Measurements from ENCODE around the gene EFCC1.

The EFCC1 gene

GRCh38 chr3:129032716-129033115, 31.6 kb downstream of the EFCC1 start:
- DNase-seq (ENCODE audit: low spot score) = no peak

GRCh38 chr3:129033151-129033550, 32.0 kb downstream of the EFCC1 start:
- no peak for DNase-seq (ENCODE audit: low spot score)

- no peak for DNase-seq (ENCODE audit: low spot score)
These were observed 32.7 kb downstream of the EFCC1 start for GRCh38 chr3:129033633-129034321.

DNA sequence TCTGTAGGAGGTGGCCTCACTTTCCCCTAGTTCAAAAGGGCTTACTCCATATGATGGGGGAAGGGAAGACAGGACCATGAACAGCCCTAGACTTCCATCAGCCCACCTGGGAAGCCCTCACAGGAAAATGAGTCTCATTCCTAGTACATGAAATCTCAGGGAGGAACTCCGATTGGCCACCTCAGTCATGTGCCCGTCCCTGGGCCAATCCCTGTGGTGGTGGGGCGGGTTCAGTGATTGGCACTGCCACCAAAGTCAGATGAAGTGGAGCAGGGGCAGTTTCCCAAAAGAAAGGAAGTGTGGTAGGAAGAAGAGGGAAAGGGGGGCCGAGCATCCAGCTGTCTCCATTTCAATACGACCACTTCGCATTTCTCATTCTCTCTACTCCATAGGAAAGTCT, 33.5 kb downstream of the EFCC1 start:
- no peak for DNase-seq (ENCODE audit: low spot score)

- no peak for DNase-seq (ENCODE audit: low spot score)
These were observed 34.5 kb downstream of the EFCC1 start for GRCh38 chr3:129035360-129036221.

- DNase-seq (ENCODE audit: low spot score) = no peak
These were observed 35.4 kb downstream of the EFCC1 start for GRCh38 chr3:129036222-129037092.

GRCh38 chr3:129037093-129037419, 36.0 kb downstream of the EFCC1 start:
- no peak for DNase-seq (ENCODE audit: low spot score)

DNA sequence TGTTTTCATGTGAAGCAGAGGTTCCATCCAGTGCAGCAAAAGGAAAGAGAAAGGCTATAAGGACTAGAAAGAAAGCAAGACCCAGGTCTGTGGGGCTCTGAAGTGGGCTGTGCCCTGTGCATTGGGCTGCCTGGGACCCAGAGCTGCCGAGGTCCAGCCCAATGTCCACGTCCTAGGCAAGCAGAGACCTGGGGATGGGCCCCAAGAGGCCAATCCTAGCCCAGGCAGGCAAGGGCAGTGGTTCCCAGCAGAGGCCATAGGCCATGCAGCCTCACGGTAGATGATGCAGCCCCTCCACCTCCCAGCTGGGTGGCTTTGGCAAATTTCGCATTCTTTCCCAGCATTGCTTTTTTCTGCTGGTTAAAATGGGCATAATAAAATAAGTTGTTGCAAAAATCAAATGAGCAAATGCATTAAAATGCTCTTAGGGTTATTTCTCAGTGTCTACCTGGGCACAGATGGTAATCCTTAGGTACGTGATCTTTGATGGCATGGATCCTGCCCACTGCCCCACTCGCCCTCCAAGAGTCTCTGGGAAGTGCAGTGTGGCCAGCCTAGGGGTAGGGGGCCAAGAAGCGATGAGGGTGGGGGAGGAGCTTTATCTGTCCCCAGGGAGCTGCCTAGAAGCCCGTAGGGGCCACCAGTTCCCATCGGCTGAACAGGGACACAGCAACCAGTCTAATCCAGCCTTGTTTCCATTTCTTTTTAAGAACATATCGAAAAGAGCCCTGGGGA, 37.2 kb downstream of the EFCC1 start:
- DNase-seq (ENCODE audit: low spot score) = no peak

DNA sequence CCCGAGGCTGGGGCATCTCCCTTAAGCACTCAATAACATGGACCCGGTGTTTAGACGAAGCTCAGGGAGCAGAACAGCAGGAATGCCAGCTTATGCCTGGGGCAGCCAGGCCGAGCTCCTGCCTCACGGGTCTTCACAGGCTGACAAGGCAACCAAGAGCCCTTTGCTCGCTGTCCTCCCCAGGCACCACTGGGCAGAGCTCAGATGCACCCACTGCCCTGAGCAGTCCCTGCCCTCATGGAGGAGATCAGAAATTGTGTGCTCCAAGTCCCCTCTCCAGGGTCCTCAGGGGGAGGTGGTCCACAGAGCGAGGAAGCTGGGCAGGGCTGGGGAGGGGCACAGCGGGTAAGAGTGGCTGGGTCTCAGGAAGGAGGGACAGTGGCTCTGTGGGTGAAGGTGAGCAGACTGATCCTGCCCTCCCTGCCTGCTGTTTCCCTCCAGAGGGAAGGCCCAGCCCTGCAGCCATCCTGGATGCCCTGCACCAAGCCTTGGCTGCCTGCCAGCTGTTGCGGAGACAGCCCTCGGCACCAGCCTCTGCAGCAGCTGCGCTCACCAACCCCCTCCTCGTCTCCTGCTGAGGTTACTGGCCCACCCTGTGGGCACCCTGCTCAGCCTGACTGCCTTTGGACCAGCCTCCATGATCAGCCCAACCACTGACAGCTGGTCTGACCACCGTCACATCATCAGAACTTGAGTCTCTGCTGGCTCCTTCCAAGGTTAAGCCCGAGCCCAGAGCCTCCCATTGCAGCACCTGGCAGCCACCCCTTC, 38.4 kb downstream of the EFCC1 start:
- DNase-seq (ENCODE audit: low spot score) = no peak

DNA sequence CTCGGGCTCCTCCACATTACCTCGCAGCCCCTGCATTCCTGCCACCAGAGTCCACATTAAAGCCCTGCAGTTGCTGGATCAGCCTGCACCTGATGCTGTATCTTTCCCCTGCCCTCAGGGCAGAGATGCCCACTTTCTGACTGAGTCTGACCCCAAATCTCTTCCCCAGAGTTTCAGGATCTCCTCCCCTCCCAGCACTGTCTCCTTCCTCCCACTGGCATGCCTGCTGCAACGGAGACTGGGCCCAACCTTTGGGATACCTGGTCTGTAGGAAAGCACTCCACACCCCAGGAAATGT, 38.9 kb downstream of the EFCC1 start:
- DNase-seq (ENCODE audit: low spot score) = no peak

GRCh38 chr3:129040579-129041300, 39.6 kb downstream of the EFCC1 start:
- no peak for DNase-seq (ENCODE audit: low spot score)

DNA sequence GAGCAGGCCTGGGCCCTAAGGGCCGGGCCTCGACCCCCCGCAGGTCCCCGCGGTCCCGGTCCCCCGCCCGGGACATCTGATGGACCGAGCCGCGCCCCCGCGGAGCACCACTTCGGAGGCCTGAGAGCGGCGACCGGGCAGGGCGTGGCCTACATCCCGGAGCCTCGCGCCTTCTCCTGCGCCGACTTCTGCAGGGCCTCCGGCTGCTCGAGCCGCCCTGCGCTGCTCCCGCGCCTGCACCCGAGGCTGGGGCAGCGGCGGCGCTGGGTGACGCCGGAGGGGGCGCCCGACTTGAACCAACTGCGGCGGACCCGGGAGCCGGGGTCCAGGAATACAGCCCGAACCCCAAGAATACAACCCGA, 44.6 kb downstream of the EFCC1 start:
- DNase-seq (ENCODE audit: low spot score) = peak; percentile 18

DNA sequence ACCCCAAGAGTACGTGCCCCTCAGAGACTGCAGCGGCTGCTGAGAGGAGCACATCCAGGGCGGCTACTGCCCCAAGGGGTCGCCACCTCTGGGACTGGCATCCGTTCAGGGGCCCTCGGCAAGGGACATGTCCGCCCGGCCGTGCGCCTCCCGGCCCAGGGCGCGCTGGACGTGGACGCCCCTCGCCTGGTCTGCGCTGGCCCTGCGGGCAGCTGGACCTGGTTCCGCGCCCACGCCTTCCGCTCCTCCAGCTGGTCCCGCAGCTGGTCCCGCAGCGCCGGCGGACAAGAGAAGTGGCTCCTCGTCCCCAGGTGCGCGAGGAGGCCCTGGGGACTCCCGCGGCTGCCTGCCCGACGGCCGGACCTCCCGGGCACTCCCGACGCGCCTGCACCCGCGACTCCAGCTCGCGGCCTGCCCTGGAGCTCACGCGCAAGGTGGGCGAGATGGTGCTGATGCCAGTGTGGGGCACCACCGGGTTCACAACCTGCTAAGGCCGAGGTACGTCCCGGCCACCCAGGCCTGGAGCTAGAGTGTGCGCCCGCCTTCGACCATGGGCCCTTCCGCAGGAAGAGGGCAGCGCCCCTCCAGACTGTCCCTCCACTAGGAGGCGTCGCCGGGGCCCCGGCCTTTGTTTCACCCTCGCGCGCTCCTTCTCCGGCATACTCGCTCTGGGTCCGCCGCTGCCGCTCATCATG, 45.1 kb downstream of the EFCC1 start:
- DNase-seq (ENCODE audit: low spot score) = no peak

DNA sequence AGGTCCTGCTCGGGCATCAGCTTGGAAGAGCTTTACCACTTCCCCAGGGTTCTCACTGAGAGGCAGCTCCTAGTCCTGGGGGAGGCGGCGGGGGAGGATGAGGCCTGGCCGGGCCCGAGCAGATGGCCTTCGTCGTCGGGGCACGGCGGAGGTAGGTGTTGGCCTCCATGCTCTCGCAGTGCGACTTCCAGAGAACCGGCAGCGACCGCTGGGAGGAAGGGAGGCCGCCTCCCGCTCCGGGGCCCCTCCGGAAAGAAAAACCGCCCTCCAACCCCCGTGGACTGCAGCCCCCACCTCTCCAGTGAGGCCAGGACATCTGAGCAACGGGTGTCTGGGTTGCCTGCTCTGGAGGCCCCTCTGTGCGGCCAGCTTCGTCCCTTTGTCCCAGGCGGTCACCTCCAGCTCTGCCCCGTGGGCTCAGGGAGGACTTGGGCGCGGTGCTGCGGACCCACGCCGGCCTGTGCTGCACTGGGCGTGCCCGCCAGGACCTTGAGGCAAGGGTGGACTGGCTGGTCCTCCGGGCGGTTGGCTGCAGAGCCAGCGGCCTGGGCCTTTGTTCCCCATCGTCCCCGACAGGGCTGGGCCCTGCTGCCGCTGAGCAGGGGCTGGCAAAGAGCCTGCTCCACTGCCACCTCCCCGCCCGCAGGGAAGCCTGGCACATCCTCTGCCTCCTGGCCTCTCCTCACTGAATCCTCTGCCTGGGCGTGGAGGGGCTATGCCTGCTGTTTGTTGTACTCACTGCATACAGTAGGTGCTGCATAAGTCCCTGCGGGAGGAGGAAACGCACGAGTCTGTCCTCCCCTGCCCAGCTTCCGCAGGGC, 45.8 kb downstream of the EFCC1 start:
- DNase-seq (ENCODE audit: low spot score) = no peak

DNA sequence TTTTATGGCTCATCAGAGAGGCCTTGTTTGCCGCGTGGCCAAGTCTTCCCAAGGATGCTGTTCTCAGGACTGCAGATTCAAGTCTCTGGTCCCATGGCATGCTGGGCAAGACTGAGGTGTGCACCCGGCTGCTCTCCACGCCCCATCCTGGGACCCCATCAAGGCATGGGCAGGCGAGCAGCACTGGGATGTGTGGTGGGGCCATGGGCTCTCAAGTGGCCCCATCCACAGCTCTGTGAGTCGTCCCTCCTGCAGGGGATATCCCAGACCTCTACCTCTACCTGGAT, 46.4 kb downstream of the EFCC1 start:
- no peak for DNase-seq (ENCODE audit: low spot score)

DNA sequence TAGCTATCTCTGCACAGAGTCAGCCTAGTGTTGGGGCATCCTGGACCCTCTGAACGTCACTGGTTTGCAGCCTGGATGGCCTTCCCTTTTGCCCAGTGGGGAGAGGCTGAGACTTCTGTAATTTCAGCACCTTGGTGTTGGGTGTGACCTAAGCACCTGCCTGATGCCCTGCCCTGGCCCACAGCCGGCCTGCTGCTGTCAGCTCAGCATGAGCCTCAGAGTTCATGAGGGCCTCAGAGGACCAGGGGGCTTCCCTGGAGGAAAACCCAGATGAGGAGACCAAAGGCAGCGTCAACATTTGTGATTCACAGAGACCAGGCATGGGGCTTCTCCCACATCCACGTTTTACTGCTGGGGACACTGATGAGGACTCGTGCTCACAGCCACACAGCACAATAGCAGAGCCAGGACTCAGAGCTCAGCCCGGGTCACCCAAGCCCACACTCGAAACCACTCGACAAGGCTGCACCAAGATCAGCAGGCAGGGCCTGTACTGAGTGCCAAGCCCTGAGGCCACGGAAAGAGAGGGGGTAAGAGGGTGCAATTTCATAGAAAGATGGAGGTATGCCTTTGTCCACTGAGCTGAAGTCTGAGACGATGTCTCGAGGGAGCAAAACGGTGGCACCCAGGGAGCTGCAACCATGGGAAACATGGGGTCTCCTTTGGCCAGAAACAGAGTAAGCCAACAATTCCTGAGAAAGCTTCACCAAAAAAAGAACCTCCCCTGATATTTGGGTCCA, 49.6 kb downstream of the EFCC1 start:
- DNase-seq (ENCODE audit: low spot score) = no peak

- DNase-seq (ENCODE audit: low spot score) = no peak
These were observed 50.8 kb downstream of the EFCC1 start for GRCh38 chr3:129051871-129052340.

DNA sequence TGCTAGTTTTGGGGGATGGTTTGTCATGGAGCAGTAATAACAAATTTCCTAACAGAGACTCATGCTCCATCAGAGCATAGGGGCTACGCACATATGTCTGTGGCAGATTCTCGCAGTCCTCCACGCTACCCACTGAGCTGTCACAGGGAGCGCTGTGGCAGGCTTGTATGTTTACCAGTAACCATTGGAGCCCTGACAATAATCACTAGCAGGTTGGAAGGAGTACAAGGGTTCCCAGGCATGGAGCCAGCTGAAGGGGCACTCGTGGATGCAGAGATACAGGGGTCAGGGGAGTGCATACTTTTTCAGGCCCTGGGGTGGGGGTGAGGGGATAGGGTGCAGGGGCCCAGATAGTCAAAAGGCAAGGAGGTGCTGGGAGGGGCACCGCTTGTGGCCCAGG, 51.6 kb downstream of the EFCC1 start:
- no peak for DNase-seq (ENCODE audit: low spot score)

GRCh38 chr3:129054605-129055104, 53.6 kb downstream of the EFCC1 start:
- no peak for DNase-seq (ENCODE audit: low spot score)

All from CD4-positive, alpha-beta T cell treated with Interleukin-6 at 100 ng/mL for 8 hours (primary cell).